22Rv1 (cell line): Measurements from ENCODE around the gene ADO.
A peak's percentile ranks its signal among the peaks of the same experiment; 100 is the strongest.

Experiments
- H3K27ac ChIP-seq: fragments of 450-650 bp; 2 replicates; pipeline ENCODE4 v1.5.1; 2017
- ZFX ChIP-seq: fragments of 450-650 bp; IDR thresholded peaks from 2 replicates; pipeline ENCODE4 v1.6.1; 2017; ENCODE audit warnings: antibody characterized with exemption, borderline replicate concordance
- TF ChIP-seq, protein P1 (sequence below): fragments of 450-650 bp; IDR thresholded peaks from 2 replicates; pipeline ENCODE4 v1.5.1; 2017; ENCODE audit warnings: mild to moderate bottlenecking

The ADO gene

GRCh38 chr10:62816076-62816330 lies 11.5 kb downstream of the ADO start:
- peak overlapping the region; percentile 58; the same call in 1 of the 2 replicates for H3K27ac ChIP-seq
- no peak for TF ChIP-seq ZFX
- TF ChIP-seq, protein P1, sequence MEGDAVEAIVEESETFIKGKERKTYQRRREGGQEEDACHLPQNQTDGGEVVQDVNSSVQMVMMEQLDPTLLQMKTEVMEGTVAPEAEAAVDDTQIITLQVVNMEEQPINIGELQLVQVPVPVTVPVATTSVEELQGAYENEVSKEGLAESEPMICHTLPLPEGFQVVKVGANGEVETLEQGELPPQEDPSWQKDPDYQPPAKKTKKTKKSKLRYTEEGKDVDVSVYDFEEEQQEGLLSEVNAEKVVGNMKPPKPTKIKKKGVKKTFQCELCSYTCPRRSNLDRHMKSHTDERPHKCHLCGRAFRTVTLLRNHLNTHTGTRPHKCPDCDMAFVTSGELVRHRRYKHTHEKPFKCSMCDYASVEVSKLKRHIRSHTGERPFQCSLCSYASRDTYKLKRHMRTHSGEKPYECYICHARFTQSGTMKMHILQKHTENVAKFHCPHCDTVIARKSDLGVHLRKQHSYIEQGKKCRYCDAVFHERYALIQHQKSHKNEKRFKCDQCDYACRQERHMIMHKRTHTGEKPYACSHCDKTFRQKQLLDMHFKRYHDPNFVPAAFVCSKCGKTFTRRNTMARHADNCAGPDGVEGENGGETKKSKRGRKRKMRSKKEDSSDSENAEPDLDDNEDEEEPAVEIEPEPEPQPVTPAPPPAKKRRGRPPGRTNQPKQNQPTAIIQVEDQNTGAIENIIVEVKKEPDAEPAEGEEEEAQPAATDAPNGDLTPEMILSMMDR = no peak

- no peak for TF ChIP-seq ZFX
- TF ChIP-seq, protein P1 = no peak
- H3K27ac ChIP-seq = peak within 1 kb of the TSS; percentile 58
These were observed 12.0 kb downstream of the ADO start, which contains the start of gene EGR2 for GRCh38 chr10:62816331-62817120. TSS of gene EGR2 (minus strand) at chr10:62816366. CDS start at chr10:62816029, 337 bp downstream.

GRCh38 chr10:62817121-62817765 lies 12.7 kb downstream of the ADO start:
- TF ChIP-seq, protein P1 = no peak
- TF ChIP-seq ZFX = no peak
- peak overlapping the region; percentile 58 for H3K27ac ChIP-seq

DNA sequence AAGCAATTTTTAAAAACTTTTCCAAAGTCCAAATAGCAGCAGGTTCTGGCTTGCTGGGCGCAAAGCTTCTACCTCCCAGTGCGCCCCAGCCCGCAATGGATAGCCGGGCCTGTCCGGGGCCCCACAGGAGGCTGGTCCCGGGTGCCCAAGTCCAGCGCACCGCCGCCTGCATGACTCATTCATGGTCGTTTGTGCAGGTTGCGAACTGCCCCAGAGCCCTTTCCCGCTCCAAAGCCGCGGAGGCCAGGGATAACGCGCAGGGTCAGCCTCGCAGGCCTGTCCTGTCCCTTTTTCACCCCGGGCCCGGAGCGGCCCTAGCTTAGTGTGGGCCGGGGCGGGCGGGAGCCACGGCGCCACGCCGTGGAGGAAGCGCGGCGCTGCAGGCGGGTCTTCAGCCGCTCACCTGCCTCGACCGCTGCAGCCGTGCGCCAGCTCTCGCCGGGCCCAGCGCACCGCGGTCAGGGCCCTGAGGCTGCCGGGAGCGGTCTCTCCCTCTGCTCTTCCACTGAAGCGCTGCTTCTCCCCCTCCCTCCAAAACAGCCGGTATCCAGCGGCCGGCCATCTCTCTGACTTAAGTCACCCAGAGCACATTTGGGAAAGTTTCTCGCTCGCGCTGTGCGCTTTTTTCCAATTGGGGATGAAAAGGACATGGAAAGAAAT lies 13.4 kb downstream of the ADO start:
- H3K27ac ChIP-seq = no peak overlapping the region
- TF ChIP-seq ZFX = no peak
- TF ChIP-seq, protein P1 = peak; percentile 87

- TF ChIP-seq ZFX = no peak
- TF ChIP-seq, protein P1 = no peak
- H3K27ac ChIP-seq = no peak overlapping the region
These were observed 14.0 kb downstream of the ADO start for GRCh38 chr10:62818426-62819011.

DNA sequence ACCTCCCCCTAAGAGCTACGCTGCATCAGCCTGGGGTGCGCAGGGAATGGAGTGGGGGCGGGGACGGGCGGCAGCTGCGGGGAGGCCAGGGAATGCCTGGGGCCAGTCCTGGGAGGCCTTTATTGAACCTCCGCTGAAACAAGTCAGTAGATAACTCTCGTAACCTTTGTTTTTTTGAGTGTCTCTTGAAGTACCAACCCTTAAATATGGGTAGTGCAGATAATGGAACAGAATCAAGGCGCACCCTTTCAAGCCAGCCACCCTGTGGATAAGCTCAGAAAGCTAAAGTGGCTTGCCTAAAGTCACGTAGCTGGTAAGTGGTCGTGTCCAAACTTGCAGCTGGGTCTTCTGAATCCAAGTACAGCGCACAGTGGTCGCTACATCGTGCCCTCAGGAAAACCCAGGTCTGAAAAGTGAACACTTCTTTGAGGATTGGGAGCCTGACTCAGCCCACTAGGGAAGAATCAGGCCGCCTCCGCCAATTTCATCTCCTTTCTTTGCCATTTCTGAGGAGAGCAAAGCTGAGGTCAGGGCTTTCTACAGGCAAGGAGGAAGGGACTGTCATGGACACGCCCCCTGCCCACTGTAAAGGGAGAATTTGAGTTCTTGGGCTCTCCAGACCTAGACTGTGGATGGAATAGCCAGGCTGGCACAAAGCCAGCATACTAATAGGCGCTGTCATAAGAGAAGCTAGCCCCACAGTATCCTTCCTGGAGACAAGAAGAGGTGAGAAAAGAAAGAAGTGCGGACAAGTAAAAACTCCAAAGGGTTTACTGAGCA lies 14.8 kb downstream of the ADO start:
- TF ChIP-seq, protein P1 = no peak
- H3K27ac ChIP-seq = no peak overlapping the region
